Fibroblast of upper back skin (primary cell): ENCODE measurements around the gene CFAP77.

Experiments
- DNase-seq: peaks from one replicate; pipeline ENCODE4 v3.0.0-alpha.2; 2013

CFAP77 gene

DNA sequence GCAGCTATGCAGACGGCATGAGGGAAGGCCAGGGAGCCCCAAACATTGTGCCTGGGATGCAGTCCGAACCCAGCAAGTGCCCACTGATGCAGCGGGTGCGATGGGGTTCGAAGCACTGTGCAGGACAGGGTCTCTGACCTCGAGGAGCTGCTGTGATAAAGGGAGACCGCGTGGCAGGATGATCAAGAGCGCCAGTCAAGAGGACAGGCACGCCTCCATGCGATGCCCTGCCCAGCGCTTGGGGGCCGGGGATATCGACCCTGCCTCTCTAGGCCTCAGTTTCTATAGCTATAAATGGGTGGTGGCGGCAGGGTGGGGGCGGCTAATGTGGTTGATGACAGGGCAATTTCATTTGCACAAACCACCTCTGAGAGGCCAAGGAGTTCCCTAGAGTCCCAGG lies 87.7 kb downstream of the CFAP77 start:
- no peak for DNase-seq

- DNase-seq: peak; percentile 11
Observed at GRCh38 chr9:132498531-132499210, 88.7 kb downstream of the CFAP77 start.

DNA sequence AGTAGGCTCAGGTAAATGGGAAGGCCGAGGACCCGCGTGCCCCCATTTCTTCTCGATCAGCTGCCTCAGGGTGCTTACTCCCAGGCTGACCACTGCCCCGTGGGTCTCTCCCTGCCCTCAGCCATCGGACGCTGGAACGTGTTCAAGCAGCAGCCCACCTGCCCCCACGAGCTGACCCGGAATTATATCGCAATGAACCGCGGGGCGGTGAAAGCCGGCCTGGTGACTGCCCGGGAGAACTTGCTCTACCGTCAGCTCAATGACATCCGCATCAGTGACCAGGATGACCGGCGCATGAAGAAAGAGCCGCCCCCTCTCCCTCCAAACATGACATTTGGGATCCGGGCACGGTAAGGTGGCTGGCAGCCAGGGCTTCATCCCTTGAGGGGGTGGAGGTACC lies 89.2 kb downstream of the CFAP77 start:
- no peak for DNase-seq

DNA sequence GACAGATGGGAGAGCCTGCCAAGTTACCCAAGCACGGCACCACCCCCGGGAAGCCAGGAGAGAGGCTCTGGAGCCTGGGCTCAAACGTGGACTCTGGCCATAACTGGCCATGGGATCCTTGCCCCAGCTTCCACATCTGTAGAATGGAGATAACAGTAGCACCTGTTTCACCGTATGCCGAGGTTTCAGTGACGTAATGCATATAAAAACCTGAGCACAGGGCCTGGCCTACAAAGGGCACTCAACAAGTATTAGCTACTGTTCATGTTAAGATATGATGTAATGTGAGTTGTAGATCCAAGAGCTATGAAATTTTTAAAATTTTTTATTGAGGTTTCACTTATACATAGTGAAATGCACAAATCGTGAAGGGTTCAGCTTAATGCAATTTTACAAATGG lies 90.2 kb downstream of the CFAP77 start:
- DNase-seq: no peak

DNA sequence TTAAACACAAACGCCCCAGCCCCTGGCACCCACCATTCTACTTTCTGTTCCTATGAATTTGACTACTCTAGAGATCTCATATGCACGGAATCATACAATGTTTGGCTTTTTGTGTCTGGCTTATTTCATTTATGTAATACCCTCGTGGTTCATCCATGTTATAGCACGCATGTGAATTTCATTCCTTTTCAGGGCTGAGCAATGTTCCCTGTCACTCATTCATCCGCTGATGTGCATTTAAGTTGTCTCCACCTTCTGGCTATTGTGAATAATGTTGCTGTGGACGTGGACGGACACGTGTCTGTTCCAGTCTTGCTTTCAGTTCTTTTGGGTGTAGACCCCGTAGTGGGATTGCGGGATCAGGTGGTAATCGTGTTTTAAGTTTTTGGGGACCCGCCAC lies 92.5 kb downstream of the CFAP77 start:
- no peak for DNase-seq

GRCh38 chr9:132503116-132503515 lies 93.1 kb downstream of the CFAP77 start:
- DNase-seq: no peak

DNA sequence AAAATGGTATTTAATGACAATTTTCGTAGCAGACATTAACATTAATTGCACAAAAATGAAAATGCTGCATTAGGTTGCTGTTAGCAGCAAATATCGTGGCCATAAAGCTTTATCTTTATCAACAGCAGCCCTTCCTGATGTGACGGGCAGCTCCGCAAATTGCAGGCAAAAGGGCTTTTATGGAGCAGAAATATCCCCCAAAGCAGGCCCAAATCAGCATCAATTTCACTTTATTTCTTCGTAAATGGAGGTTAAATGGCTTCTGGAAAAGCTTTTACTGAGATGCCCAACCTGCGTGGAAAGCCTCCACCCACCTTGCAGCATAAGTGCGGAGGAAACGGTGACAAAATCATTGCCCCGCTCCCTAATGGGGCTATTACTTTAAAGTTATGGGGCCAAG lies 94.5 kb downstream of the CFAP77 start:
- DNase-seq: no peak

- no peak for DNase-seq
Observed at GRCh38 chr9:132505991-132506655, 96.1 kb downstream of the CFAP77 start.

DNA sequence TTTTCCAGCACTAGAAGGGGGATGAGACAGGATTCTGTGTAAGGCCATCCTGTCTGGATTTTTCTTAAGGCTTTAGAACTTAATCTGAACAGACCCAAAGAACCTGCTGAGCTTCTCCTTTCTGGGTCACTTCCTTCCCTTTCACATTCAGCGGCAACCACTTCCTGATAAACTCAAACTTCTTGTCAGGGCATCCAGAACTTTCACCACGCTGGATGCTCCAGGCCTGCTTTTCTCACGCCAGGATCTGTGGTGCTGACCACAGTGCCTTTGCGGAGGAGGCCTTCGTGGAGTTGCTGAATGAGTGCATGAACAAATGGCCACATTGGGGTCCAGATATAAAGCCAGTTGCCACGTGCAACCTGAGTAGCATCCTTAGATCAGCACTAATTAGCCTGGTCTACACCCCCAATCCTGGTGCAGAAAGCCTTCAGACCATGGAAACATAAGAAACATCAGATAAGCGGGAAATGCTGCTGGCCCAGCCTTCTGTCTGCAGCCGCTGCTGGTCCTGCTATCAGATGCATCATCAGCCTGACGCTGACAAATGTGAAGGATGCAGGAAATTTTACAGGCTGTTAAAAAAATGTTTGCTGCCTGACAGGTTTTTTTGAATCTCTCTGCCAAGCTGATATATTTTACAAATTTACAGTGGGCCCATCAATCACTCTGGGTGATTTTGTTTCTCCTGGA lies 97.1 kb downstream of the CFAP77 start:
- DNase-seq: no peak

- peak; percentile 64 for DNase-seq
Observed at GRCh38 chr9:132507670-132508469, 97.9 kb downstream of the CFAP77 start.

GRCh38 chr9:132509928-132510874 lies 100.2 kb downstream of the CFAP77 start:
- peak; percentile 15 for DNase-seq

GRCh38 chr9:132511191-132511999 lies 101.4 kb downstream of the CFAP77 start:
- no peak for DNase-seq

DNA sequence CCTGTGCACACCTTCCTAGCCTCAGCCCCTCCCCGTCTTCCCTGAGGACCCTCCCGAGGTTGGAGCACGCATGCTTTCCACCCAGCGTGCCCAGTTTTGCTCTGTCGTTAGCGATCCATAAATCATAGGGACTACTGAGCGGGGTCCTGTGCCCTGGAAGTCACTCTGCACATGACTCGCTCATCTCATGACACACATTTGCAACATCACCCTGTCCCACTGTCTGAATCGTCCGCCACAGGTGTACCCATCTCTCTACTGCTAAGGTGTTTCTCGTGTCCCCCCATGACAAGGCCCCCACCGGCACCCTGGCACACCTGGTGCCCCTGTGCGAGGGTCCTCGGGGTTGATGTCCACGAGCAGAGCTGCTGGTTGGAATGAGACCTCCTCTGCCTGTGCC lies 103.4 kb downstream of the CFAP77 start:
- DNase-seq: no peak

GRCh38 chr9:132514011-132514744 lies 104.2 kb downstream of the CFAP77 start:
- no peak for DNase-seq

- DNase-seq: no peak
Observed at GRCh38 chr9:132514821-132515220, 104.8 kb downstream of the CFAP77 start.

- no peak for DNase-seq
Observed at GRCh38 chr9:132516301-132516700, 106.3 kb downstream of the CFAP77 start.

- DNase-seq: no peak
Observed at GRCh38 chr9:132516911-132517310, 106.9 kb downstream of the CFAP77 start.

DNA sequence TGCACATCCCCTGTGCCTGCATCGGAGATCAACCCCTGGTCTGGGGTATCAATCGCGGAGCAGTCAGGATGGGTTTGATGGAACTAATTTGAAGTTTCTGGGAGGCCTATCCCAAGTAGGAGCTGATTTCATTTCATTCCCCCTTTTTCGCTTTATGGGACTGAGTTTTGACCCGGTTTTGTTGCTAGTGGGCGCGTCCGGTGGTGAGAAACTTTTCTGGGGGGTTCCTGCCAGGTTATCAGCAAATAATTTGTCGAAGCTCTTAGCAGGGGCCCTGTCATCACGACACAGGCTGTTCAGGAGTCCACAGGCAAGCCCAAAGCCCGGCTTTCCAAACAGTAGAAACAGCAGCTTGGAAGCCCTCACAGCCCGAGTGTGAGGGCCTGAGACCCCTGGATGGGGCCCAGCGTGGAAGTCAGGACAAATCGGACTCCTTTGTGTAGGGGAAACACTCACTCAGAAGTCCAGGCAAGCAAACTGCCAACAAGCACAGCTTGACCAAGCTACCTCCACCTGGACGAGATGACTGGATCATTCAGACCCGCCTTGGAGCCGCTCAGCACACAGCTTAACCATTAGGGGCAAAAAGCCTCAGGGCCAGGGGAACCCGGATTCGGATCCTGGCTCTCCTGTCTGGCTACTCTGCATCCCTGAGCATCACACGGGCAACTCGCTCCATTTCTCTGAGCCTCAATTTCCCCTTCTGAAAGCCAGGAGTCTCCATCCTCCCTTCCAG lies 108.0 kb downstream of the CFAP77 start:
- no peak for DNase-seq

DNA sequence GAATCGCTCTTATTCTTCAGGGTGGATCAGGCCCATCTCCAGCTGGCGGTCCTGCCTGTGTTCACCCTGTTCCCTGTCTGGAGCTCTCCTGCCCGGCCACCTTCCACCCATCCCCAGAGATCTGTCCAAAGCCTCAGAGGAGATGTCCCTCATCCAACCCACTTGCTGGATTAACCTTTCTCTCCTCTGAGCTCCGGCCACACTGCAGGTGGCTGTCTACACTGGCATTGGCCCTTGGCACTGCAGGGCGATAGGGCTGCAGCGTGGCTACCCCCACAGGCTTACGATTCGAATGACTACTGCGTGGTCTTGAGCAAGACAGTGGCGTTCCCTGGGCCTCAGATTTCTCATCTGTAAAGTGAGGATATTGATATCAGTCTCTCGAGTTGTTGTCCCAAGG lies 108.6 kb downstream of the CFAP77 start:
- no peak for DNase-seq

- no peak for DNase-seq
Observed at GRCh38 chr9:132519033-132519432, 109.0 kb downstream of the CFAP77 start.
